K562 (cell line): ENCODE measurements around the gene KIF7. TPM values are rescaled to one million over a fixed set of nuclear protein-coding genes. Genes with fewer than 3 reads are reported as not detected.

ENCODE experiments used
- ATAC-seq: fragments of 200-7000 bp; cut with Tn5 transposase; 3 replicates; pipeline ENCODE4 v1.9.1; 2020; ENCODE audit warnings: moderate library complexity
- BruUV-seq: library from RNA; stranded (reverse); fragments of 400-500 nt; replicated peaks from 2 replicates; lab custom pipeline; 2021; lab: Mats Ljungman, UMichigan
- CTCF ChIA-PET: fragments of 300-600 bp; formaldehyde crosslinking; extraction: SDS; loops from one replicate; lab custom pipeline; 2021; ENCODE audit warnings: low intra/inter-chr PET ratio; lab: Yijun Ruan, JAX
- POLR2A ChIA-PET: fragments of 300-600, 350-650 bp; sonication (Branson Sonifier 250); formaldehyde crosslinking; extraction: SDS; loops from one replicate; lab custom pipeline; 2021; ENCODE audit warnings: antibody characterized with exemption, inconsistent platforms; lab: Yijun Ruan, JAX
- DNase-seq, 4 experiments: peaks; one replicate each; pipeline versions ENCODE4 v3.0.0 to v3.0.0-alpha.2; 2011 to 2018; ENCODE audit warnings: low spot score in 3 of 4, mixed read lengths in 3 of 4; ENCODE audit errors: extremely low read depth in 1 of 4
- FAIRE-seq: peaks from 2 replicates; lab custom pipeline; 2011; peaks lifted over from hg19 to GRCh38; lab: Jason Lieb, UNC
- H2AFZ ChIP-seq: 2 replicates; pipeline ENCODE4 v1.6.0; 2011; ENCODE audit warnings: low read depth, low read length, control low read depth, inconsistent platforms
- H3K27ac ChIP-seq: fragments of 200-600 bp; 3 replicates; pipeline ENCODE4 v1.8.0; 2011; ENCODE audit warnings: low read depth, mild to moderate bottlenecking, control low read depth, inconsistent platforms, low read length, moderate library complexity, mixed read lengths; ENCODE audit errors: extremely low read depth
- H3K27me3 ChIP-seq, 2 experiments: fragments of 300-600 bp in 1 of 2; 2 replicates in 1 of 2; 3 replicates in 1 of 2; pipeline versions ENCODE4 v1.6.0 to v1.8.0; 2011; ENCODE audit warnings: inconsistent platforms in 2 of 2, low read length in 2 of 2, mild to moderate bottlenecking in 1 of 2, mixed read lengths in 1 of 2, moderate library complexity in 1 of 2; ENCODE audit not compliant: control insufficient read depth in 2 of 2, insufficient read depth in 2 of 2
- H3K36me3 ChIP-seq: fragments of 300-600 bp; 3 replicates; pipeline ENCODE4 v1.8.0; 2011; ENCODE audit warnings: mild to moderate bottlenecking, low read length, inconsistent platforms; ENCODE audit not compliant: control insufficient read depth, insufficient read depth
- H3K4me1 ChIP-seq, 2 experiments: fragments of 200-600 bp in 1 of 2; replicated peaks in 1 of 2; 2 replicates in 1 of 2; 3 replicates in 1 of 2; pipeline versions ENCODE4 v1.5.1 to v1.8.0; 2011; ENCODE audit warnings: inconsistent platforms in 2 of 2, low read length in 2 of 2, mild to moderate bottlenecking in 1 of 2, mixed read lengths in 1 of 2, moderate library complexity in 1 of 2; ENCODE audit not compliant: control insufficient read depth in 2 of 2, insufficient read depth in 2 of 2
- H3K4me2 ChIP-seq: 2 replicates; pipeline ENCODE4 v1.6.1; 2011; ENCODE audit warnings: low read length, control low read depth, inconsistent platforms, mixed read lengths; ENCODE audit not compliant: insufficient read depth
- H3K4me3 ChIP-seq: fragments of 200-600 bp; sonication (generic), shearing (Covaris generic); 2 replicates; pipeline ENCODE4 v1.5.1; 2016; ENCODE audit warnings: control low read depth, inconsistent platforms
- H3K79me2 ChIP-seq: fragments of 200-600 bp; 3 replicates; pipeline ENCODE4 v1.8.0; 2011; ENCODE audit warnings: low read length, inconsistent platforms; ENCODE audit not compliant: control insufficient read depth, insufficient read depth
- H3K9ac ChIP-seq, 2 experiments: 2 replicates each; pipeline versions ENCODE4 v1.6.0 to v1.6.1; 2011; ENCODE audit warnings: low read depth in 2 of 2, low read length in 2 of 2, control low read depth in 1 of 2, inconsistent platforms in 1 of 2, mild to moderate bottlenecking in 1 of 2, mixed read lengths in 1 of 2; ENCODE audit not compliant: insufficient read depth in 1 of 2
- H3K9me1 ChIP-seq: one replicate; pipeline ENCODE4 v1.6.0; 2011; ENCODE audit warnings: inconsistent platforms, mild to moderate bottlenecking, low read length, moderate library complexity; ENCODE audit not compliant: control insufficient read depth, insufficient read depth
- H3K9me3 ChIP-seq: replicated peaks from 2 replicates; pipeline ENCODE4 v1.5.1; 2011; ENCODE audit warnings: low read depth, low read length, inconsistent platforms; ENCODE audit not compliant: control insufficient read depth, insufficient read depth
- H4K20me1 ChIP-seq: replicated peaks from 2 replicates; pipeline ENCODE4 v1.6.1; 2011; ENCODE audit warnings: low read length, inconsistent platforms, mixed read lengths; ENCODE audit not compliant: control insufficient read depth, insufficient read depth
- DPF2 ChIP-seq: fragments of 450-650 bp; IDR thresholded peaks from 2 replicates; pipeline ENCODE4 v1.6.1; 2016
- KLF6 ChIP-seq: fragments of 250-450 bp; sonication (Bioruptor Pico); IDR thresholded peaks from 2 replicates; pipeline ENCODE4 v1.4.0; 2020; ENCODE audit warnings: mild to moderate bottlenecking, moderate library complexity, borderline replicate concordance
- MYC ChIP-seq, 2 experiments: fragments of 250-450 bp in 1 of 2; sonication (Bioruptor Pico) in 1 of 2; IDR thresholded peaks; 2 replicates each; pipeline versions ENCODE4 v1.5.1 to v1.6.1; 2012 to 2021; ENCODE audit warnings: low read depth in 2 of 2, borderline replicate concordance in 1 of 2, improper control_type of control experiment in 1 of 2, low read length in 1 of 2, mild to moderate bottlenecking in 1 of 2, moderate library complexity in 1 of 2
- RFX7 ChIP-seq: fragments of 250-450 bp; sonication (Bioruptor Pico); IDR thresholded peaks from 2 replicates; pipeline ENCODE4 v1.5.1; 2021; ENCODE audit warnings: mild to moderate bottlenecking
- SP2 ChIP-seq: IDR thresholded peaks from 2 replicates; pipeline ENCODE4 v1.6.1; 2011; ENCODE audit warnings: mild to moderate bottlenecking, low read depth, low read length, moderate library complexity; ENCODE audit not compliant: poor library complexity, severe bottlenecking; ENCODE audit errors: extremely low read depth
- SUPT5H ChIP-seq: fragments of 450-650 bp; IDR thresholded peaks from 2 replicates; pipeline ENCODE4 v1.6.1; 2016
- ZNF197 ChIP-seq: fragments of 200-800 bp; sonication (Bioruptor generic); IDR thresholded peaks from 2 replicates; pipeline ENCODE4 v1.6.1; 2016; ENCODE audit warnings: low read depth, missing genetic modification characterization, missing compliant biosample characterization
- ZNF512 ChIP-seq: IDR thresholded peaks from 2 replicates; pipeline ENCODE4 v1.6.1; 2016; ENCODE audit warnings: missing genetic modification characterization, missing compliant biosample characterization
- WGBS: fragments of 100-300 bp; shearing (Covaris generic); methylation state at CpG from one replicate; pipeline ENCODE4 v1.1.6; 2016; ENCODE audit warnings: low coverage, mixed read lengths; ENCODE audit not compliant: insufficient coverage; ENCODE audit errors: missing lambda C conversion rate; 5-methylcytosine and 5-hydroxymethylcytosine counted together
- in situ Hi-C: fragments of 300-500 bp; cut with MboI; formaldehyde crosslinking; loops from 4 replicates; pipeline ENCODE4 v1.15.0; 2018; ENCODE audit warnings: inconsistent platforms, mixed read lengths
- intact Hi-C: fragments of 100-400 bp; cut with micrococcal nuclease; formaldehyde crosslinking; loops from 2 replicates; pipeline ENCODE4 v1.14.2; 2022
- polyA plus RNA-seq, 8 experiments: library from polyadenylated mRNA; depleted of rRNA in 4 of 8; stranded (reverse) in 5 of 8; unstranded in 3 of 8; fragments of >200 nt; fragmentation: Nextera tagmentation in 2 of 8; fragmentation: Illumina TruSeq in 1 of 8; extraction: Ambion mirVana in 2 of 8; extraction: Trizol in 1 of 8; gene quantifications; 2 replicates each; pipeline versions ENCODE4 v1.2.1 to v1.2.3, GENCODE V29; 2011 to 2014; ENCODE audit warnings: inconsistent platforms in 1 of 8, missing spikeins in 1 of 8
- total RNA-seq, 7 experiments: library from RNA; depleted of rRNA in 6 of 7; stranded (reverse); fragments of >200 nt in 6 of 7; fragmentation: Illumina TruSeq in 2 of 7; extraction: Trizol in 2 of 7; gene quantifications; 2 replicates each; pipeline versions ENCODE4 v1.2.1 to v1.2.3, GENCODE V29; 2011 to 2021; ENCODE audit warnings: low replicate concordance in 1 of 7
- TF ChIP-seq, protein P1 (sequence below): fragments of 450-650 bp; IDR thresholded peaks from 2 replicates; pipeline ENCODE4 v1.6.1; 2018; ENCODE audit not compliant: partially characterized antibody

The KIF7 gene
- total and polyA plus RNA-seq, 9 of the 15 experiments (the other 6 are each of a cell fraction or from before 2014, with no cell fraction given): 0.04 to 2.0 (median 0.58) TPM

DNA sequence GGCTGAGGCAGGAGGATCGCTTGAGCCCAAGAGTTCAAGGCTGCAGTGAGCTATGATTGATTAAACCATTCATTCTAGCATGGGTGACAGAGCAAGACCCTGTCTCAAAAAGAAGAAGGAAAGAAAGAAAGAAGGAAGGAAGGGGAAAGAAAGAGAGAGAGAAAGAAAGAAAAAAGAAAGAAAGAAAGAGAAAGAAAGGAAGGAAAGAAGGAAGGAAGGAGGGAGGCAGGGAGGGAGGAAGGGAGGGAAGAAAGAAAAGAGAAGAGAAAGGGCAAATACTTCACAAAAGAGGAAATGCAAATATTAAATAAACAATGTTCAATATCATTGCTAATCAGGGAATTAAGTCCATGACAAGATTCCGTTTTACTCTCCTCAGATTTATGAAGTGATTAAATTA, 4.0 kb upstream of the KIF7 start:
- no peak overlapping the region for H2AFZ ChIP-seq
- H3K36me3 ChIP-seq: no peaks in the 10 kb centered on the region
- 4% methylated on average over 2 of the region's 2 CpGs for WGBS
- in situ Hi-C loops (no loop called here), intact Hi-C loops (no loop called here)
- H3K4me3 ChIP-seq: no peak overlapping the region
- H3K4me2 ChIP-seq: no peak overlapping the region
- H3K9me3 ChIP-seq: no peaks in the 10 kb centered on the region
- BruUV-seq: no TSS peak
- H3K27ac ChIP-seq: no peak overlapping the region
- no peaks in the 10 kb centered on the region for H3K9me1 ChIP-seq
- FAIRE-seq: no peak
- ChIA-PET CTCF (no interaction called here), POLR2A (no interaction called here)
- H3K4me1 ChIP-seq: peaks cover 0 to 15% of the 10 kb centered on the region in 2 experiments; a peak in 4 of 5 replicates
- ATAC-seq: no peak
- no peak overlapping the region for H3K9ac ChIP-seq
- peaks cover 16 to 49% of the 10 kb centered on the region in 2 experiments for H3K27me3 ChIP-seq
- TF ChIP-seq ZNF512: peak; percentile 84
- no peak for TF ChIP-seq SUPT5H
- no peak for DNase-seq
- no peaks in the 10 kb centered on the region for H4K20me1 ChIP-seq
- no peaks in the 10 kb centered on the region for H3K79me2 ChIP-seq

GRCh38 chr15:89657686-89658200, 2.5 kb upstream of the KIF7 start:
- no peak overlapping the region for H3K4me2 ChIP-seq
- DNase-seq (no peak), FAIRE-seq (no peak), ATAC-seq (no peak)
- no peak overlapping the region for H2AFZ ChIP-seq
- CTCF ChIA-PET: no interaction called here
- WGBS: 15% methylated on average over 5 of the region's 5 CpGs
- H3K79me2 ChIP-seq: no peaks in the 10 kb centered on the region
- in situ Hi-C loops: no loop called here
- no peak overlapping the region for H3K27ac ChIP-seq
- H3K27me3 ChIP-seq: peaks cover 16 to 47% of the 10 kb centered on the region in 2 experiments
- no peak overlapping the region for H3K4me3 ChIP-seq
- H4K20me1 ChIP-seq: no peaks in the 10 kb centered on the region
- BruUV-seq: no TSS peak
- H3K9me3 ChIP-seq: no peaks in the 10 kb centered on the region
- no peak overlapping the region for H3K9ac ChIP-seq
- POLR2A ChIA-PET: no interaction called here
- peaks cover 0 to 18% of the 10 kb centered on the region in 2 experiments; a peak in 4 of 5 replicates for H3K4me1 ChIP-seq
- H3K9me1 ChIP-seq: no peaks in the 10 kb centered on the region
- H3K36me3 ChIP-seq: no peaks in the 10 kb centered on the region
- intact Hi-C loops: no loop called here
- no peak for TF ChIP-seq DPF2
- no peak for TF ChIP-seq MYC (IDR thresholded peaks at IDR 0.05; ENCODE audit: low read depth, low read length)
- no peak for TF ChIP-seq MYC (CRISPR knock-in tag; IDR thresholded peaks at IDR 0.05; ENCODE audit: borderline replicate concordance, low read depth)
- no peak for TF ChIP-seq KLF6 (CRISPR knock-in tag)
- TF ChIP-seq, protein P1, sequence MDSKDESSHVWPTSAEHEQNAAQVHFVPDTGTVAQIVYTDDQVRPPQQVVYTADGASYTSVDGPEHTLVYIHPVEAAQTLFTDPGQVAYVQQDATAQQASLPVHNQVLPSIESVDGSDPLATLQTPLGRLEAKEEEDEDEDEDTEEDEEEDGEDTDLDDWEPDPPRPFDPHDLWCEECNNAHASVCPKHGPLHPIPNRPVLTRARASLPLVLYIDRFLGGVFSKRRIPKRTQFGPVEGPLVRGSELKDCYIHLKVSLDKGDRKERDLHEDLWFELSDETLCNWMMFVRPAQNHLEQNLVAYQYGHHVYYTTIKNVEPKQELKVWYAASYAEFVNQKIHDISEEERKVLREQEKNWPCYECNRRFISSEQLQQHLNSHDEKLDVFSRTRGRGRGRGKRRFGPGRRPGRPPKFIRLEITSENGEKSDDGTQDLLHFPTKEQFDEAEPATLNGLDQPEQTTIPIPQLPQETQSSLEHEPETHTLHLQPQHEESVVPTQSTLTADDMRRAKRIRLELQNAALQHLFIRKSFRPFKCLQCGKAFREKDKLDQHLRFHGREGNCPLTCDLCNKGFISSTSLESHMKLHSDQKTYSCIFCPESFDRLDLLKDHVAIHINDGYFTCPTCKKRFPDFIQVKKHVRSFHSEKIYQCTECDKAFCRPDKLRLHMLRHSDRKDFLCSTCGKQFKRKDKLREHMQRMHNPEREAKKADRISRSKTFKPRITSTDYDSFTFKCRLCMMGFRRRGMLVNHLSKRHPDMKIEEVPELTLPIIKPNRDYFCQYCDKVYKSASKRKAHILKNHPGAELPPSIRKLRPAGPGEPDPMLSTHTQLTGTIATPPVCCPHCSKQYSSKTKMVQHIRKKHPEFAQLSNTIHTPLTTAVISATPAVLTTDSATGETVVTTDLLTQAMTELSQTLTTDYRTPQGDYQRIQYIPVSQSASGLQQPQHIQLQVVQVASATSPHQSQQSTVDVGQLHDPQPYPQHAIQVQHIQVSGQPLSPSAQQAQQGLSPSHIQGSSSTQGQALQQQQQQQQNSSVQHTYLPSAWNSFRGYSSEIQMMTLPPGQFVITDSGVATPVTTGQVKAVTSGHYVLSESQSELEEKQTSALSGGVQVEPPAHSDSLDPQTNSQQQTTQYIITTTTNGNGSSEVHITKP: no peak
- no peak for TF ChIP-seq RFX7 (CRISPR knock-in tag)
- no peak for TF ChIP-seq SP2
- TF ChIP-seq ZNF197: no peak
